Tibial nerve (tissue), 4 donors: ENCODE data around the gene MGAT3. TPM values are rescaled to one million over a fixed set of nuclear protein-coding genes. Genes with fewer than 3 reads are reported as not detected.
"Not testable (repeated sequence)": the region's sequence is repeated elsewhere in the genome, so short reads cannot be mapped to it uniquely, and the experiment has no call there.

Experiments
- DNase-seq, 2 donors: peaks; one replicate each; pipeline ENCODE4 v3.0.0-alpha.2; 2019; ENCODE audit warnings: low spot score in 2 of 2
- H3K27ac ChIP-seq, 4 donors: fragments of 200-600 bp; sonication (generic) in 3 of 4; one replicate each; pipeline ENCODE4 v1.5.1; 2017 to 2019; ENCODE audit warnings: mild to moderate bottlenecking in 1 of 4
- H3K27me3 ChIP-seq, 2 donors: fragments of 200-600 bp; sonication (generic) in 1 of 2; one replicate each; pipeline versions ENCODE4 v1.5.1 to v1.6.0; 2017 to 2019
- H3K36me3 ChIP-seq, 3 donors: fragments of 200-600 bp; sonication (generic); one replicate each; pipeline ENCODE4 v1.5.1; 2018 to 2019
- H3K4me1 ChIP-seq, 4 donors: fragments of 200-600 bp; sonication (generic) in 3 of 4; one replicate each; pipeline ENCODE4 v1.5.1; 2017 to 2019
- H3K4me3 ChIP-seq, 4 donors: fragments of 200-600 bp; sonication (generic) in 3 of 4; one replicate each; pipeline ENCODE4 v1.5.1; 2017 to 2019; ENCODE audit warnings: mild to moderate bottlenecking in 1 of 4, moderate library complexity in 1 of 4
- H3K9me3 ChIP-seq, 4 donors: fragments of 200-600 bp; sonication (generic) in 3 of 4; one replicate each; pipeline ENCODE4 v1.5.1; 2017 to 2019
- EP300 ChIP-seq, 2 donors: sonication (generic); formaldehyde crosslinking; IDR thresholded peaks; one replicate each; pipeline ENCODE4 v1.6.1; 2017; ENCODE audit warnings: antibody characterized with exemption in 2 of 2, mild to moderate bottlenecking in 1 of 2
- POLR2A ChIP-seq, 2 donors: fragments of 450-650 bp; IDR thresholded peaks; one replicate each; pipeline ENCODE4 v1.6.1; 2017; ENCODE audit warnings: antibody characterized with exemption in 2 of 2, mild to moderate bottlenecking in 2 of 2, moderate library complexity in 2 of 2
- WGBS, 2 donors: methylation state at CpG; one replicate each; pipeline ENCODE4 v1.1.5; 2018; 5-methylcytosine and 5-hydroxymethylcytosine counted together
- total RNA-seq, 4 donors: library from RNA; depleted of rRNA; stranded (reverse); fragments of >200 nt; gene quantifications; one replicate each; pipeline ENCODE4 v1.1.0, GENCODE V29; 2016
- TF ChIP-seq, protein P1 (sequence below), 5 experiments: fragments of 200-600 bp in 3 of 5; fragments of 450-650 bp in 2 of 5; sonication (generic) in 3 of 5; IDR thresholded peaks; one replicate each; pipeline ENCODE4 v1.5.1; 2016 to 2019; ENCODE audit warnings: antibody characterized with exemption in 5 of 5, mild to moderate bottlenecking in 3 of 5, moderate library complexity in 2 of 5

MGAT3 gene
- total RNA-seq, 4 donors from 2014 or later: 26.2 to 32.7 (median 32.2) TPM

GRCh38 chr22:39502109-39502788 lies 45.4 kb downstream of the MGAT3 start, which contains the start of gene MIEF1:
Gene MIEF1, plus strand, starts transcription at chr22:39502290. Its CDS starts 9,005 bp downstream, at chr22:39511295.
- peak within 1 kb of the TSS; percentile 76 to 97 (median 90) for H3K27ac ChIP-seq
- H3K4me1 ChIP-seq: peaks cover 0 to 70% (median 26%) of the 10 kb centered on the region in 4 donors
- peak; percentile 98 to 99 for DNase-seq
- H3K4me3 ChIP-seq: peak within 1 kb of the TSS; percentile 70 to 97 (median 88)
- TF ChIP-seq, protein P1, sequence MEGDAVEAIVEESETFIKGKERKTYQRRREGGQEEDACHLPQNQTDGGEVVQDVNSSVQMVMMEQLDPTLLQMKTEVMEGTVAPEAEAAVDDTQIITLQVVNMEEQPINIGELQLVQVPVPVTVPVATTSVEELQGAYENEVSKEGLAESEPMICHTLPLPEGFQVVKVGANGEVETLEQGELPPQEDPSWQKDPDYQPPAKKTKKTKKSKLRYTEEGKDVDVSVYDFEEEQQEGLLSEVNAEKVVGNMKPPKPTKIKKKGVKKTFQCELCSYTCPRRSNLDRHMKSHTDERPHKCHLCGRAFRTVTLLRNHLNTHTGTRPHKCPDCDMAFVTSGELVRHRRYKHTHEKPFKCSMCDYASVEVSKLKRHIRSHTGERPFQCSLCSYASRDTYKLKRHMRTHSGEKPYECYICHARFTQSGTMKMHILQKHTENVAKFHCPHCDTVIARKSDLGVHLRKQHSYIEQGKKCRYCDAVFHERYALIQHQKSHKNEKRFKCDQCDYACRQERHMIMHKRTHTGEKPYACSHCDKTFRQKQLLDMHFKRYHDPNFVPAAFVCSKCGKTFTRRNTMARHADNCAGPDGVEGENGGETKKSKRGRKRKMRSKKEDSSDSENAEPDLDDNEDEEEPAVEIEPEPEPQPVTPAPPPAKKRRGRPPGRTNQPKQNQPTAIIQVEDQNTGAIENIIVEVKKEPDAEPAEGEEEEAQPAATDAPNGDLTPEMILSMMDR (IDR thresholded peaks at IDR 0.05): peak in 1 of 5 experiments; percentile 30
- TF ChIP-seq EP300 (IDR thresholded peaks at IDR 0.05) (peak; percentile 86 to 93), POLR2A (IDR thresholded peaks at IDR 0.05) (no peak)
- H3K9me3 ChIP-seq: no peaks in the 10 kb centered on the region
- WGBS, 2 donors: 0% methylated on average over 32 to 44 of the region's 58 CpGs
- H3K27me3 ChIP-seq: no peaks in the 10 kb centered on the region
- H3K36me3 ChIP-seq: peaks cover 0 to 34% (median 19%) of the 10 kb centered on the region in 3 donors

GRCh38 chr22:39502789-39503409 lies 46.1 kb downstream of the MGAT3 start:
- DNase-seq: no peak
- H3K4me3 ChIP-seq: peak overlapping the region; percentile 70 to 97 (median 88)
- peaks cover 0 to 69% (median 26%) of the 10 kb centered on the region in 4 donors for H3K4me1 ChIP-seq
- no peaks in the 10 kb centered on the region for H3K27me3 ChIP-seq
- TF ChIP-seq EP300 (IDR thresholded peaks at IDR 0.05): no peak
- TF ChIP-seq, protein P1 (IDR thresholded peaks at IDR 0.05): no peak
- TF ChIP-seq POLR2A (IDR thresholded peaks at IDR 0.05): no peak
- 6 to 10% methylated on average over 18 of the region's 18 CpGs for WGBS, 2 donors
- H3K36me3 ChIP-seq: peaks cover 0 to 40% (median 19%) of the 10 kb centered on the region in 3 donors
- H3K27ac ChIP-seq: peak overlapping the region; percentile 6 to 95 (median 86)
- no peaks in the 10 kb centered on the region for H3K9me3 ChIP-seq

DNA sequence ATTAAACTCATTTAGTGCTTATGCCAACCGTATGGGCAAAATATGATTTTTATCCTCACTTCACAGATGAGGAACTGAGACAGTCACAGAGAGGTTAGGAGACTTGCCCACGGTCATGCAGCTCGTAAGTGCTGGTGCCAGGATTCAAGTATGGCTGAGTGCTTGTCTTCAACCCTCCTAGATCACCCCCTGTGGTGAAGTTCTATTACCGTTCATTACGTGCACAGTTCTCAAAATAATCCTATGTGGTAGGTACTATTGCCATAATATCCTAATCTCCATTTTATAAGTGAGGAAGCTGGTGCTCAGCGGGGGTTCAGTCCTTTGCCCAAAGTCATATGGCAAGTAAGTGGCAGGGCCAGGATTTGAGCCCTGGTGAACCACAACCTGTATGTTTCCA lies 46.8 kb downstream of the MGAT3 start:
- no peak for DNase-seq
- TF ChIP-seq EP300 (IDR thresholded peaks at IDR 0.05) (no peak), POLR2A (IDR thresholded peaks at IDR 0.05) (no peak)
- TF ChIP-seq, protein P1 (IDR thresholded peaks at IDR 0.05): no peak
- H3K27ac ChIP-seq: peak overlapping the region in 1 of 4 donors; percentile 95
- WGBS, 2 donors: 38 to 64% methylated on average over 6 of the region's 6 CpGs
- no peaks in the 10 kb centered on the region for H3K27me3 ChIP-seq
- peaks cover 0 to 64% (median 26%) of the 10 kb centered on the region in 4 donors for H3K4me1 ChIP-seq
- H3K9me3 ChIP-seq: no peaks in the 10 kb centered on the region
- H3K36me3 ChIP-seq: peaks cover 0 to 47% (median 19%) of the 10 kb centered on the region in 3 donors
- peak overlapping the region; percentile 70 to 97 (median 88) for H3K4me3 ChIP-seq

GRCh38 chr22:39504071-39504470 lies 47.3 kb downstream of the MGAT3 start:
- peaks cover 0 to 52% (median 19%) of the 10 kb centered on the region in 3 donors for H3K36me3 ChIP-seq

DNA sequence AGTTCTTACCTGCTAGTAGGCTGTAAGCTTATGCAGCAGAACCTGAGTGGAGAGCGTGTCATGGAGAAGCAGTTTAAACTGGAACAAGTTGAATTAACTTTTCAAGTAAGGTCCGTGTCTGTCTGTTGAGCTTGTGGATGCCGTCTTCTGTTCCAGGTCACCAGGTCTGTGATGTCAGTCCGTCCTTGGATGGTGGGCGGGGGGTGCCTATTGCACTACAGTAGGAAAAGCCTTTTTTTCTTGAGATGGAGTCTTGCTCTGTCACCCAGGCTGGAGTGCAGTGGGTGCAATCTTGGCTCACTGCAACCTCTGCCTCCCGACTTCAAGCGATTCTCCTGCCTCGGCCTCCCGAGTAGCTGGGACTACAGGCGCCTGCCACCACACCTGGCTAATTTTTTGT lies 50.2 kb downstream of the MGAT3 start:
- DNase-seq, H3K27ac ChIP-seq, H3K27me3 ChIP-seq, H3K9me3 ChIP-seq, H3K4me3 ChIP-seq: not testable (repeated sequence)
- 69 to 85% methylated on average over 10 of the region's 10 CpGs for WGBS, 2 donors
- Histone ChIP-seq H3K36me3 (peaks cover 2 to 81% (median 29%) of the 10 kb centered on the region in 3 donors), H3K4me1 (peaks cover 0 to 40% (median 14%) of the 10 kb centered on the region in 4 donors)

More at GRCh38 chr22:39504071-39504470, 47.3 kb downstream of the MGAT3 start:
- Histone ChIP-seq H3K9me3 (no peaks in the 10 kb centered on the region), H3K4me1 (peaks cover 0 to 61% (median 26%) of the 10 kb centered on the region in 4 donors), H3K27ac (no peak overlapping the region), H3K27me3 (no peaks in the 10 kb centered on the region), H3K4me3 (no peak overlapping the region)
- WGBS, 2 donors: 89 to 93% methylated on average over 16 of the region's 16 CpGs
- TF ChIP-seq, protein P1 (IDR thresholded peaks at IDR 0.05): no peak
- TF ChIP-seq POLR2A (IDR thresholded peaks at IDR 0.05): no peak
- TF ChIP-seq EP300 (IDR thresholded peaks at IDR 0.05): no peak
- no peak for DNase-seq
